Kidney (tissue), 14 donors: ENCODE measurements around the gene TMEM236. TPM values are rescaled to one million over a fixed set of nuclear protein-coding genes. Genes with fewer than 3 reads are reported as not detected.

Experiments
- DNase-seq, 5 donors: peaks; one replicate each; pipeline ENCODE4 v3.0.0-alpha.2; 2013 to 2020
- FAIRE-seq: peaks from 2 replicates; lab custom pipeline; 2012; peaks lifted over from hg19 to GRCh38; lab: Jason Lieb, UNC
- H3K27ac ChIP-seq, 2 donors: one replicate each; pipeline ENCODE4 v1.7.0; 2013; ENCODE audit warnings: low read depth in 2 of 2, low read length in 2 of 2, inconsistent platforms in 1 of 2
- H3K27me3 ChIP-seq: one replicate; pipeline ENCODE4 v1.7.1; 2013; ENCODE audit warnings: low read length, inconsistent platforms; ENCODE audit not compliant: control insufficient read depth, insufficient read depth
- H3K36me3 ChIP-seq, 3 donors: one replicate each; pipeline versions ENCODE4 v1.7.0 to v1.7.1; 2013; ENCODE audit warnings: low read length in 3 of 3, control low read depth in 1 of 3, inconsistent platforms in 1 of 3; ENCODE audit not compliant: insufficient read depth in 3 of 3, control insufficient read depth in 2 of 3
- H3K4me1 ChIP-seq, 3 donors: one replicate each; pipeline versions ENCODE4 v1.7.0 to v1.7.1; 2013; ENCODE audit warnings: low read length in 3 of 3, inconsistent platforms in 1 of 3, low read depth in 1 of 3; ENCODE audit not compliant: control insufficient read depth in 2 of 3, insufficient read depth in 2 of 3
- H3K4me3 ChIP-seq, 3 donors: one replicate each; pipeline versions ENCODE4 v1.7.0 to v1.8.1; 2013; ENCODE audit warnings: low read length in 3 of 3, control low read depth in 1 of 3, inconsistent platforms in 1 of 3
- H3K9ac ChIP-seq, 3 donors: one replicate each; pipeline versions ENCODE4 v1.7.0 to v1.7.1; 2013; ENCODE audit warnings: low read length in 3 of 3, control low read depth in 1 of 3, inconsistent platforms in 1 of 3
- H3K9me3 ChIP-seq, 3 donors: one replicate each; pipeline versions ENCODE4 v1.7.0 to v1.7.1; 2013; ENCODE audit warnings: low read length in 3 of 3, control low read depth in 1 of 3, inconsistent platforms in 1 of 3; ENCODE audit not compliant: control insufficient read depth in 2 of 3, insufficient read depth in 1 of 3
- intact Hi-C: fragments of 100-400 bp; cut with DNase I; formaldehyde crosslinking; loops from one replicate; pipeline ENCODE4 v1.11.1; 2022
- polyA plus RNA-seq: library from polyadenylated mRNA; stranded (reverse); fragments of 350-450 nt; fragmentation: Illumina TruSeq; extraction: RNeasy Lipid Tissue Mini Kit (QIAGEN cat#74804); gene quantifications from one replicate; pipeline ENCODE4 v1.2.3, GENCODE V29; 2014; ENCODE audit warnings: low read depth, low replicate concordance; ENCODE audit not compliant: insufficient read depth
- total RNA-seq: library from RNA; stranded (reverse); fragmentation: NEBNext Ultra II Directional; extraction: Animal tissue kit (Norgen Biotek cat#: 25700); gene quantifications from one replicate; pipeline ENCODE4 v1.2.1, GENCODE V29; 2021
- TF ChIP-seq, protein P1 (sequence below): IDR thresholded peaks from 3 replicates; pipeline ENCODE4 v1.5.1; 2012; ENCODE audit warnings: mild to moderate bottlenecking, moderate library complexity, borderline replicate concordance; ENCODE audit not compliant: insufficient read depth; ENCODE audit errors: extremely low read depth
- donor health status: control.
- donor health status: control.
- donor health status: control.
- donor health status: control.
- donor health status: control.
- donor health status: DM: yes; HTN: yes; CAD: no.
- donor health status: Normal renal cell carcinoma (clear cell type).

The TMEM236 gene
- total and polyA plus RNA-seq, 2 donors from 2014 or later: 0.09 to 1.9 TPM

DNA sequence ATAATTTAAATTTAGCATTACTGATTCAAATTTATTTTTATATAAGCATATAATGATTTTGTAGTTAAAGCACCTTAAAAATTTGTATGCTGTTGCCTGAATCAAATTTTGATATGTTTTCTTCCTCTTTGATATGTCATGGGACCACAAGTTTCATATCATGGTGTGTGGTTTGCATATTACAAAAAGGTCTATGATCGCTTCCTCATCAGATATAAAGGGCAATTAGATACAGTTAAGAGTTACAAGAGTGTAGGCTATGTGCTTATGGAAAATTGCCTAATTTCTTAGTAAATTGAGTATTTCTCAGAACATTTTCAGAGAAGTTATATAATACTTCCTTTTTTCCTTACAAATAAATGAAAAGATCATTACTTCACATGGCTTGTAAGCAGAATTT, 79.3 kb downstream of the TMEM236 start:
- Histone ChIP-seq H3K36me3 (no peaks in the 10 kb centered on the region), H3K4me1 (no peaks in the 10 kb centered on the region), H3K9ac (no peak overlapping the region), H3K9me3 (no peaks in the 10 kb centered on the region), H3K27me3 (no peaks in the 10 kb centered on the region), H3K27ac (no peak overlapping the region), H3K4me3 (no peak overlapping the region)
- DNase-seq (no peak), FAIRE-seq (no peak)
- TF ChIP-seq, protein P1, sequence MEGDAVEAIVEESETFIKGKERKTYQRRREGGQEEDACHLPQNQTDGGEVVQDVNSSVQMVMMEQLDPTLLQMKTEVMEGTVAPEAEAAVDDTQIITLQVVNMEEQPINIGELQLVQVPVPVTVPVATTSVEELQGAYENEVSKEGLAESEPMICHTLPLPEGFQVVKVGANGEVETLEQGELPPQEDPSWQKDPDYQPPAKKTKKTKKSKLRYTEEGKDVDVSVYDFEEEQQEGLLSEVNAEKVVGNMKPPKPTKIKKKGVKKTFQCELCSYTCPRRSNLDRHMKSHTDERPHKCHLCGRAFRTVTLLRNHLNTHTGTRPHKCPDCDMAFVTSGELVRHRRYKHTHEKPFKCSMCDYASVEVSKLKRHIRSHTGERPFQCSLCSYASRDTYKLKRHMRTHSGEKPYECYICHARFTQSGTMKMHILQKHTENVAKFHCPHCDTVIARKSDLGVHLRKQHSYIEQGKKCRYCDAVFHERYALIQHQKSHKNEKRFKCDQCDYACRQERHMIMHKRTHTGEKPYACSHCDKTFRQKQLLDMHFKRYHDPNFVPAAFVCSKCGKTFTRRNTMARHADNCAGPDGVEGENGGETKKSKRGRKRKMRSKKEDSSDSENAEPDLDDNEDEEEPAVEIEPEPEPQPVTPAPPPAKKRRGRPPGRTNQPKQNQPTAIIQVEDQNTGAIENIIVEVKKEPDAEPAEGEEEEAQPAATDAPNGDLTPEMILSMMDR: no peak
- intact Hi-C loops: no loop called here

DNA sequence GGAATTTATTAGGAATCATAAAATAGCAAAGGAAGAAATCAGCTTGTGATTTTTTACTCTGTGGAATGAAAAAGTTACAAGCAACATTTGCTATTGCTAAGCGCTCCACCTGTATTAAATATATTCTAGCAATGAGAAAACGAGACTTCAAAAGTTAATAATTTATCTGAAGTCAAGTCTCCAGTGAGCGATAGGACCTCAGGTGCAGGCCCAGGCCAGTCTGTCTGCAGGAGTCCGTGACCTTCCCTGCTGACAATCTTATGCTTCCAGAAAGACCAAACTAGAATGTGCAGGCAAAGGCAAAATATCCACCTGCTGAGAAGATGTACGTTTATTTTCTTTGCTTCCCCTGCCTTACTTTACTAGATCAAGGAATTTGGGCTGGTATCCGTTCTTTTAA, 79.9 kb downstream of the TMEM236 start:
- H3K9me3 ChIP-seq: no peaks in the 10 kb centered on the region
- H3K27me3 ChIP-seq: no peaks in the 10 kb centered on the region
- no peaks in the 10 kb centered on the region for H3K36me3 ChIP-seq
- no peak overlapping the region for H3K4me3 ChIP-seq
- intact Hi-C loops: no loop called here
- no peak overlapping the region for H3K27ac ChIP-seq
- FAIRE-seq (no peak), DNase-seq (peak in 3 of 5 donors; percentile 14 to 45 (median 36))
- TF ChIP-seq, protein P1: no peak
- H3K4me1 ChIP-seq: no peaks in the 10 kb centered on the region
- H3K9ac ChIP-seq: no peak overlapping the region

DNA sequence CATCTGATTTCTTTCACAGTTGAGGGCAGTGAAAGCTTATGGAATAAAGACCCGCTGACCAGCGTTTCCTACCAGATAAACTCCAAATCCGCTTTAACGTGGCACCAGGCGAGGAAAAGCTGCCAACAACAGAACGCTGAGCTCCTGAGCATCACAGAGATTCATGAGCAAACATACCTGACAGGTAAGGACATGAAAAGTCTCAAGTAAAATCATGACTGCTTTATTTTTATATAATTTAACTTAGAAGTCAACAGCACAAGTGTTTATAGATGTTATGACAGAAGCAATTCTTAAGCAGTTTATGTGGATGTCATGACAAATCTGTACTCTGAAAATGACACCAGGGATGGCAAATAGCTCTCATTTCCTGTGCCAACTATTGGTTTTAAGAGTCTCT, 81.7 kb downstream of the TMEM236 start:
- FAIRE-seq: no peak
- H3K4me1 ChIP-seq: no peaks in the 10 kb centered on the region
- no peaks in the 10 kb centered on the region for H3K36me3 ChIP-seq
- no peak overlapping the region for H3K9ac ChIP-seq
- DNase-seq: no peak
- TF ChIP-seq, protein P1: no peak
- H3K4me3 ChIP-seq: no peak overlapping the region
- H3K27ac ChIP-seq: no peak overlapping the region
- no peaks in the 10 kb centered on the region for H3K27me3 ChIP-seq
- H3K9me3 ChIP-seq: no peaks in the 10 kb centered on the region
- intact Hi-C loops: no loop called here

GRCh38 chr10:17835688-17836087, 83.7 kb downstream of the TMEM236 start:
- TF ChIP-seq, protein P1: no peak
- Histone ChIP-seq H3K4me3 (no peak overlapping the region), H3K27me3 (no peaks in the 10 kb centered on the region), H3K27ac (no peak overlapping the region), H3K4me1 (no peaks in the 10 kb centered on the region), H3K36me3 (no peaks in the 10 kb centered on the region), H3K9ac (no peak overlapping the region), H3K9me3 (no peaks in the 10 kb centered on the region)
- no peak for DNase-seq
- intact Hi-C loops: no loop called here
- FAIRE-seq: no peak
